Adipocyte (in vitro differentiated cells): ENCODE measurements around the gene RCL1.
A peak's percentile ranks its signal among the peaks of the same experiment; 100 is the strongest.
"Not testable (repeated sequence)": the region's sequence is repeated elsewhere in the genome, so short reads cannot be mapped to it uniquely, and the experiment has no call there.

Experiments used
- DNase-seq: peaks from one replicate; pipeline ENCODE4 v3.0.0-alpha.2; 2015; ENCODE audit warnings: low read depth
- H3K27me3 ChIP-seq: replicated peaks from 2 replicates; pipeline ENCODE4 v1.7.0; 2013; ENCODE audit warnings: mild to moderate bottlenecking, low read length, moderate library complexity; ENCODE audit not compliant: control insufficient read depth, insufficient read depth
- H3K36me3 ChIP-seq: 2 replicates; pipeline ENCODE4 v1.7.0; 2013; ENCODE audit warnings: low read length, mild to moderate bottlenecking, moderate library complexity; ENCODE audit not compliant: control insufficient read depth, insufficient read depth, severe bottlenecking
- H3K4me1 ChIP-seq: 2 replicates; pipeline ENCODE4 v1.7.0; 2013; ENCODE audit warnings: mild to moderate bottlenecking, low read length, moderate library complexity; ENCODE audit not compliant: control insufficient read depth, insufficient read depth
- H3K4me3 ChIP-seq: 2 replicates; pipeline ENCODE4 v1.7.0; 2013; ENCODE audit warnings: mild to moderate bottlenecking, low read length, moderate library complexity
- H3K9ac ChIP-seq: 2 replicates; pipeline ENCODE4 v1.7.0; 2013; ENCODE audit warnings: mild to moderate bottlenecking, low read length, moderate library complexity
- H3K9me3 ChIP-seq: 2 replicates; pipeline ENCODE4 v1.7.0; 2013; ENCODE audit warnings: mild to moderate bottlenecking, low read length, moderate library complexity; ENCODE audit not compliant: control insufficient read depth

Gene RCL1

GRCh38 chr9:4787876-4788275, 4.9 kb upstream of the RCL1 start:
- Histone ChIP-seq H3K4me3 (no peak overlapping the region), H3K9me3 (no peaks in the 10 kb centered on the region), H3K36me3 (no peaks in the 10 kb centered on the region)

GRCh38 chr9:4788703-4789102, 4.0 kb upstream of the RCL1 start:
- H3K36me3 ChIP-seq: no peaks in the 10 kb centered on the region
- no peak overlapping the region for H3K4me3 ChIP-seq
- DNase-seq: no peak
- peaks cover 7% of the 10 kb centered on the region for H3K4me1 ChIP-seq
- H3K27me3 ChIP-seq: no peaks in the 10 kb centered on the region
- H3K9ac ChIP-seq: no peak overlapping the region
- no peaks in the 10 kb centered on the region for H3K9me3 ChIP-seq

More at GRCh38 chr9:4787876-4788275, 4.9 kb upstream of the RCL1 start:
- Histone ChIP-seq H3K4me1 (peaks cover 5% of the 10 kb centered on the region), H3K9ac (no peak overlapping the region), H3K27me3 (no peaks in the 10 kb centered on the region)
- DNase-seq: no peak

- Histone ChIP-seq H3K36me3 (no peaks in the 10 kb centered on the region), H3K4me1 (peaks cover 14% of the 10 kb centered on the region), H3K4me3 (peak overlapping the region; percentile 98), H3K27me3 (no peaks in the 10 kb centered on the region), H3K9me3 (no peaks in the 10 kb centered on the region), H3K9ac (peak overlapping the region; percentile 76)
- DNase-seq: no peak
Observed at GRCh38 chr9:4792054-4792571, 631 bp upstream of the RCL1 start.

- H3K27me3 ChIP-seq: no peaks in the 10 kb centered on the region
- DNase-seq: no peak
- peak overlapping the region; percentile 90 for H3K9ac ChIP-seq
- no peaks in the 10 kb centered on the region for H3K9me3 ChIP-seq
- peak overlapping the region; percentile 98 for H3K4me3 ChIP-seq
- no peaks in the 10 kb centered on the region for H3K36me3 ChIP-seq
- peaks cover 25% of the 10 kb centered on the region for H3K4me1 ChIP-seq
Observed at GRCh38 chr9:4793459-4794395, 983 bp downstream of the RCL1 start.

- Histone ChIP-seq H3K9ac (no peak overlapping the region), H3K36me3 (no peaks in the 10 kb centered on the region), H3K9me3 (no peaks in the 10 kb centered on the region), H3K4me1 (peaks cover 26% of the 10 kb centered on the region), H3K27me3 (no peaks in the 10 kb centered on the region), H3K4me3 (no peak overlapping the region)
- no peak for DNase-seq
Observed at GRCh38 chr9:4794691-4795090, 1.9 kb downstream of the RCL1 start.

GRCh38 chr9:4795108-4795507, 2.4 kb downstream of the RCL1 start:
- H3K36me3 ChIP-seq, DNase-seq, H3K9ac ChIP-seq, H3K9me3 ChIP-seq, H3K4me3 ChIP-seq, H3K27me3 ChIP-seq: not testable (repeated sequence)
- H3K4me1 ChIP-seq: peaks cover 30% of the 10 kb centered on the region

GRCh38 chr9:4796530-4796929, 3.8 kb downstream of the RCL1 start:
- DNase-seq: no peak
- Histone ChIP-seq H3K4me1 (peaks cover 30% of the 10 kb centered on the region), H3K9me3 (no peaks in the 10 kb centered on the region)

GRCh38 chr9:4796988-4797853, 4.5 kb downstream of the RCL1 start:
- Histone ChIP-seq H3K27me3 (no peaks in the 10 kb centered on the region), H3K4me3 (no peak overlapping the region), H3K9ac (no peak overlapping the region), H3K9me3 (no peaks in the 10 kb centered on the region), H3K4me1 (peaks cover 26% of the 10 kb centered on the region), H3K36me3 (no peaks in the 10 kb centered on the region)
- DNase-seq: peak; percentile 64

More at GRCh38 chr9:4796530-4796929, 3.8 kb downstream of the RCL1 start:
- no peak overlapping the region for H3K4me3 ChIP-seq
- no peaks in the 10 kb centered on the region for H3K36me3 ChIP-seq
- H3K27me3 ChIP-seq: no peaks in the 10 kb centered on the region
- no peak overlapping the region for H3K9ac ChIP-seq

GRCh38 chr9:4797854-4798150, 5.1 kb downstream of the RCL1 start:
- H3K4me3 ChIP-seq: no peak overlapping the region
- H3K9me3 ChIP-seq: no peaks in the 10 kb centered on the region
- no peaks in the 10 kb centered on the region for H3K27me3 ChIP-seq
- no peaks in the 10 kb centered on the region for H3K36me3 ChIP-seq
- H3K4me1 ChIP-seq: peaks cover 24% of the 10 kb centered on the region
- no peak overlapping the region for H3K9ac ChIP-seq
- no peak for DNase-seq

- H3K9ac ChIP-seq: no peak overlapping the region
- H3K4me3 ChIP-seq: no peak overlapping the region
- no peaks in the 10 kb centered on the region for H3K9me3 ChIP-seq
- H3K4me1 ChIP-seq: peaks cover 24% of the 10 kb centered on the region
- H3K36me3 ChIP-seq: no peaks in the 10 kb centered on the region
- H3K27me3 ChIP-seq: no peaks in the 10 kb centered on the region
- DNase-seq: no peak
Observed at GRCh38 chr9:4798281-4799032, 5.7 kb downstream of the RCL1 start.
